IMR-90 (cell line): Measurements from ENCODE around the gene SLC2A1.

Experiments used
- CTCF ChIP-seq: conservative IDR thresholded peaks from 2 replicates; pipeline ENCODE4 v1.5.1; 2012; ENCODE audit warnings: mild to moderate bottlenecking, low read depth, low read length, improper control_type of control experiment
- ELK1 ChIP-seq: fragments of 150-350 bp; IDR thresholded peaks from 2 replicates; pipeline ENCODE4 v1.6.1; 2016; ENCODE audit warnings: low read depth, mild to moderate bottlenecking, low read length, moderate library complexity, borderline replicate concordance
- MXI1 ChIP-seq: IDR thresholded peaks from 2 replicates; pipeline ENCODE4 v1.6.1; 2012; ENCODE audit warnings: low read depth, mild to moderate bottlenecking, low read length, moderate library complexity, borderline replicate concordance
- POLR2A ChIP-seq: IDR thresholded peaks from 2 replicates; pipeline ENCODE4 v1.6.1; 2012; ENCODE audit warnings: mild to moderate bottlenecking, low read depth, low read length
- RAD21 ChIP-seq: IDR thresholded peaks from 2 replicates; pipeline ENCODE4 v1.6.1; 2012; ENCODE audit warnings: low read length, improper control_type of control experiment
- RCOR1 ChIP-seq: IDR thresholded peaks from 2 replicates; pipeline ENCODE4 v1.6.1; 2012; ENCODE audit warnings: mild to moderate bottlenecking, low read length, improper control_type of control experiment; ENCODE audit not compliant: insufficient replicate concordance
- RFX5 ChIP-seq: IDR thresholded peaks from 2 replicates; pipeline ENCODE4 v1.8.0; 2012; ENCODE audit warnings: low read depth, mild to moderate bottlenecking, low read length, moderate library complexity
- SMC3 ChIP-seq: fragments of 150-350 bp; IDR thresholded peaks from 2 replicates; pipeline ENCODE4 v1.6.1; 2016; ENCODE audit warnings: low read depth, mild to moderate bottlenecking, antibody characterized with exemption, low read length, moderate library complexity
- USF2 ChIP-seq: fragments of 150-350 bp; IDR thresholded peaks from 2 replicates; pipeline ENCODE4 v1.6.1; 2017; ENCODE audit warnings: mild to moderate bottlenecking, antibody characterized with exemption, low read length, low read depth

- no peak for TF ChIP-seq RFX5
- TF ChIP-seq USF2 = no peak
- no peak for TF ChIP-seq CTCF
- TF ChIP-seq POLR2A = no peak
- no peak for TF ChIP-seq RCOR1
- no peak for TF ChIP-seq ELK1
- TF ChIP-seq RAD21 = no peak
- no peak for TF ChIP-seq MXI1
- TF ChIP-seq SMC3 = no peak
Measured at GRCh38 chr1:42978317-42979035, 19.8 kb upstream of the SLC2A1 start.
